ENCODE results near the gene GNGT1.
A peak's percentile ranks its signal among the peaks of the same experiment; 100 is the strongest.

GRCh38 chr7:93914581-93915066, 8.3 kb downstream of the GNGT1 start:
- TF ChIP-seq GATA2 (CRISPR knock-in tag; IDR thresholded peaks at IDR 0.05) (no peak), CTCF (IDR thresholded peaks at IDR 0.05) (no peak), RXRA (IDR thresholded peaks at IDR 0.05; ENCODE audit: borderline replicate concordance, low read depth) (no peak), EP300 (IDR thresholded peaks at IDR 0.05; ENCODE audit: borderline replicate concordance in 1 of 2, low read depth in 1 of 2, low read length in 1 of 2) (peak in 1 of 2 experiments; percentile 65; a peak in 1 of 4 replicates)

Measured in SK-N-SH (cell line).